KG1 (cell line): ENCODE results near the gene POLA1.

Source experiments
- DNase-seq: peaks from one replicate; lab custom pipeline; 2025; lab: John Stamatoyannopoulos, UW

POLA1 gene

DNA sequence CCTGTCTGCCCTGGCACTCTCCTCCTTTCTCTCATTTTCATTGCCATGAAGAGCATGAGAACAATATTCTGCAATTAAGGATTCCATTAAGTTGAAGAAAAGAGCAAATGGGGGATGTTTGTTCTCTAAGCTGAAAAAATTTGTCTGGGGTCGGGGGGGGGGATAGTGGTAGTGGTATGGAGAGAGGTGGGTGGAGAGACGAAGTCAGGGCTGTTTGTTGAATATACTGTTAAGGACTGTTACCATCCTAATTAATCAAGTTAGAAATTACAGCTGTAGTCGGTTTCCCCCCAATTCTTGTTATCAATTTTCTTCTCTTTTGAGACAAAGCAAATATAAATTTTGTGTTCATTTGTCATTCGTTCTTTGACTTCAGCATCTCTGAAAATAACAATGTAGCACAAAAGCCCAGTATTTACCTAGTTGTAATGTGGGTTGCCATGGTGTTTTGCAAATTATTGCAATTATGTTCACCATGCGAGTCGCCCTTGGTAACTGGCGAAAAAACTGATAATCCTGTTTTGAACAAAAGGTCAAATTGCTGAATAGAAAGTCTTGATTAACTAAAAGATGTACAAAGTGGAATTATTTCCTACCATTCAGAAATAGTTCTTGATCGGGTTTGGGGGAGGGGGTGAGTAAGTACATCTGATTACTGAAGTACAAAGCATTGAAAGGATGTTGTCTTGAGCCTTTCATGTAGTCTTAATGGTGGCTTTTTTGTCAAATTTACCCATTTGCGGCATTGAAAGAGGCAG is 183.0 kb downstream of the POLA1 start:
- no peak for DNase-seq

DNA sequence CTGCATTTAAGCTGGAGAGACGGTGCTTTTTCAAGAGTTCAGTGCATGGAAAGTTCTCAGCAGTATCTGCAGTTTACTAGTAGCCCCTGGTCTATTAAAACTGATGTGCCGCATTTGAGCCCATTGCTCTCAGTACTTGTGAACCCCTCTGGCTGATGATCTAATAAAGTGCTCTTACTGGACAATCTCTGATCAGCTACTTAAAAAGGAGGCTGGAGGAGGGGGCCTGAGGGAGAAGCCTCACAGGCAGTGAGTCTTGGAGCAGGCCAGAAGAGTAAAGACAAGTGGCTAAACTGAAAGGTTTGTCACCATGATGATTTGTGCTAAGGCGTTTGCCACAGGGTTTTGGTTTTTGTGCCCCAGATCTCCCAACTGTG is 183.6 kb downstream of the POLA1 start:
- no peak for DNase-seq

DNA sequence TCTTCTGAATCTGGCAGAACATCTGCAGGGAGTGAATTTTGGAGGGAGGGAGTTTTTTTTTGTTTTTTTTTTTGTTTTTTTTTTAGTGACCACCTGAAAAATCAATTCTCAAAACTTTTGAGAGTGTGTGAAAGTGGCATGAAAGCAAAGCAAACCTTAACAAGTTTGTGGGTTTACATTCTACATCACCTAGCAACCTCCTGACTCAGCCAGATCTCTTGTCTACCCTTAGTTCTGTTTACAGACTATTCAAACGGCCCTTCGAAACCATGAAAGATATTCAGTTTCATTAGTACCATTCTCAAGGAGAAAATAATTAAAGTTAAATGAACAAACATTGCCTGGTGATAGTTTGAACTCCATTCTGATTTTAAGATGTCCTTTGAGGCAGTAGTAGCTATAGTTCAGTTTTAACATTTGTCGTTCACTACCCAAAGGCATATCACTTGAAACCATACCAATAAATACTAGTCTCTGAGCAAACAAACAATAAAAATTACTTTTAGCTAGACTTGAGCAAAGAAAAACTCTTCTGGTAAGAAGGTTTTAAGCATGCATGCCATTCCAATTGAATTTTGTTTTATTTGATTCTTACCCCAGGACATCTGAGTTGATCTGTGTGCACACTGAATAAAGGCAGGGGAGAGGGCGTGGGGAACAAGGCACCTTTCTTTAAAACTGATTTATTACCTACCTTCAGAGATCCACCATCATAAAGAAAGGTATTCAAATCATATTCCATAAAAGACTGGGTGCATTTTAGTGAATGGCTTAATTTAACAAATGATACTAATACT is 184.3 kb downstream of the POLA1 start:
- DNase-seq: no peak

DNA sequence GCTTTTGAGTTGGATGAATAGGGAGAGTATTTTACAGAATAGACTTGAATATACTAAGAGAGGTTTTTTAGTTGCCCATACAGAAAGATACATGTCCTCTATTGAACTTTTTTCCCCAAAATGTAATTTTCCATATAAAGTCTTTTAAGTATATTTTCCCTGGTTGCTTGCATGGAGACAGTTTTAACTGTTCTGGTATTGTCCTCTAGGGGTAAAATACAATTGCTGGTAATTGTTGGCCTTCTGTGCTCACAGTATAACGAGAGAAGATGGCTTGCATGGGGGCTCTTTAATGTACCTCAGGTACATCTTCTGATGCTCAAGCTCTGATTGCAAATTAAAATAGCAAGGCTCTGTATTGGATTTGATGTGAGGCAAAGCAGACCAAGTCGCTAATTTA is 186.0 kb downstream of the POLA1 start:
- no peak for DNase-seq

GRCh38 chrX:24886916-24887315 is 193.2 kb downstream of the POLA1 start:
- no peak for DNase-seq

- DNase-seq: no peak
Observed at GRCh38 chrX:24890677-24891076, 197.0 kb downstream of the POLA1 start.

- no peak for DNase-seq
Observed at GRCh38 chrX:24899391-24899790, 205.7 kb downstream of the POLA1 start.

DNA sequence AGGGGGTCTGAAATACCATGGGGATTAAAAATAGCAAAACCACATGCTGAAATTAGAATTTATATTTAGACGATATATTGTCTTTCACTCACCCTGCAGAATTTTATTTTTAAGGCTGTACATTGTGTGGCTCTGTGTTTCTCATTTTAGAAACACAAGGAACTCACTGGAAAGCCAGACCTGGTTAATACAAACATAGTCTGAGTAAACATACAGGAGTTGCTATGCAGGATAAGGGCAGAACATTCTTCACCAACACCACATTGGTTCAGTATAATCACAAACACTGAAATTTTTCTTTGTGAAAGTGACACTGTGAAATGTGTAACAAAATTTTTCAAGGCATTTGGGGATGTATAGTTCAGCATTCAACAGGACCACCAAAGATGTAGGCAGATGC is 206.5 kb downstream of the POLA1 start:
- no peak for DNase-seq

DNA sequence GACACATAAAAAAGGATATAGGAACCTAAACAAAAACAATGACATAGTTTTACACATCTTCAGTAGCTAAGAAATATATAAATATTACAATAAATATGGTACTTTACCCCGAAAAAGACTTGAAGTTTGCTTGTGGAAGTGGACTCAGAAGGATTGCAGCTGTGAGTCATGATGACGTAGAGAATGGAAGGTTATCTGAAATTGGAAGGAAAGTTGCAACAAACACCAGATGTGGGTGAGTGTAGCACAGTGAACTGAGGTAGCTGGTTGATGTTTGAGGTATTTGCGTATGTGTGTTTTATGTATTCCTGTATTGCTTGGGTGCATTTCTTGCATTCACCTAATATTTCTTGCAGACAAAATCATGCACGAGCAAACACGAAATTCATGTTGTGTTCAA is 209.1 kb downstream of the POLA1 start:
- DNase-seq: no peak

DNA sequence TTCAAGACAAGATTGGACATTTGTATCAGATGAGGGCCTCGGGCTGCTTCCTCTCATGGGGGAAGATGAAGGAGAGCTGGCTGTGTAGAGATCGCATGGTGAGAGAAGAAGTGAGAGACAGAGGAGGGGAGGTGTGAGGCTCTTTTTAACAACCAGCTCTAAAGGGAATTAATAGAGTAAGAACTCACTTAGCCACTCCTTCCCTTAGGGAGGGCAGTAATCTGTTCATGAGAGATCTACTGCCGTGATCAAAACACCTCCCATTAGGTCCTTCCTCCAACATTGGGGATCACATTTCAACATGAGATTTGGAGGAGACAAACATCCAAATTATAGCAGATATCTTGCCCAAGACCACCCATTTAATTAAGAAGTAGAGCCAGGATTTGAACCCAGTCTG is 225.0 kb downstream of the POLA1 start:
- no peak for DNase-seq

DNA sequence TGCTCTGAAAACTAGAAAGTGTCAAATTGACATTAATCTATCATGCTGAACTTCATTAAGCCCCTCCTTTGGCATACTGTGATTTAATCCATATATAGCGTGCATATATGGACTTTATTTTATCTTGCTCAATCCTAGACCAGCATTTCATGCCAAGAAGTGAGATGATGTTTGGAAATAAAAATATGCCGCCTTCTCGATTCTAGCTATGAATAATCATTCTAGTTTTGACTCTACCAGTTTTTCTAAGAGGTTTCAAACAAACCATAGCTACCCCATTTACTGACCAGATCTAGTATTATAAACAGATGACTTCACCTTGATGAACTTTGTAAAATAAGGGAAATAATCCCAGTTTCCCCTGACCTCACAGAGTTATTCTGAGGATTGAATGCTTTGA is 227.1 kb downstream of the POLA1 start:
- no peak for DNase-seq

GRCh38 chrX:24925430-24925829 is 231.7 kb downstream of the POLA1 start:
- DNase-seq: no peak

GRCh38 chrX:24927372-24927771 is 233.7 kb downstream of the POLA1 start:
- DNase-seq: no peak

DNA sequence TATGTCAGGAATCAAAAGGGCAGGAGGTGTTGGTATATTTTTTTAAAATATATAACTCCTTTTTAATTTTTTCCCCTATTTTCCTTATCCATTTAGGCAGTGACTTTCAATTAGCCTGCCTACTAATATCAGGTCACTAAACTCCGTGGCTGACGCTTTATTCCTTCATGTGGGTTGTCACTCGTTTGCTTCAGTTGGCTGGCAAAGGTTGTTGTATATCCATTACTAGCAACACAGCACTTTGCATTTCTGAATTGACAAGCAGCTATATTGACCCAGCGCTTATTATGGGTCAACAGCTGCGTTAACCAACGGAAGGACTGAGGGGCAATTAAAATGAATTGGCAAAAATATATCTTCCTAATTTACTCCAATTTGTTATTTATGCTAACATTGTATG is 234.4 kb downstream of the POLA1 start:
- no peak for DNase-seq

DNA sequence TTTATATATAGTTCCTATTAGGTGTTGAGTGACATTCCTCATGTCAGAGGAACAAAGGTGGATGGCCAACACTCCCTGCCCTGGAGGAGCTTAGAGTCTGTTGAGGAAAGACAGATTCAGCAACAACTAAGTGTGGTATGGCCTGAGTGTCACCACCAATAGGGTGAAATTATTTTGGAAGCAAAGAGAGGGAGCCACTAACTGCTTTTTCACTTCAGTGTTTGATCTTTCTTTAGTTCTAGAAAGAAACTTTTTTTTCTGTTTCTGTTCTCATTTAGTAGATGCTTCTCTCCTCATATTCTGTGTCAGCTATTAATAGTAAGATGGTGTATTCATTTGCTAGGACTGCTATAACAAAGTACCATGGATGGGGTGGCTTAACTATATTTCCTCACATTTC is 240.6 kb downstream of the POLA1 start:
- DNase-seq: no peak

DNA sequence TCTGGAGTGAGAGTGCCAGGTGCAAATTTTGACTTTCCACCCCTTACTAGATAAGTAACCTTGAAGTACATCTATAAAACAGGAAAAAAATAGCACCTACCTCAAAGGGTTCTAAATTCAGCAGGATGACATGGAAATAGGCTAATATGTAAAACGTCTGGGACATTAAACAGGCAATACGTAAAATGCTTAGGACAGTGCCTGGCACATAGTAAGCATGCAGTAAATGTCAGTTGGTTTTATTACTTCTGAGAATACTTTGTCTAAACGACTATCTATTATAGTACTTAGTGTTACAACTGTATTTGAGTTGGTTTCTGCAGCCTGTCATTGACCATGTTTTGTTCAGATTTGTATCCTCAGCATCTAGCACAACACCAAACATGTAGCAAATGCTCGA is 251.3 kb downstream of the POLA1 start:
- no peak for DNase-seq

DNA sequence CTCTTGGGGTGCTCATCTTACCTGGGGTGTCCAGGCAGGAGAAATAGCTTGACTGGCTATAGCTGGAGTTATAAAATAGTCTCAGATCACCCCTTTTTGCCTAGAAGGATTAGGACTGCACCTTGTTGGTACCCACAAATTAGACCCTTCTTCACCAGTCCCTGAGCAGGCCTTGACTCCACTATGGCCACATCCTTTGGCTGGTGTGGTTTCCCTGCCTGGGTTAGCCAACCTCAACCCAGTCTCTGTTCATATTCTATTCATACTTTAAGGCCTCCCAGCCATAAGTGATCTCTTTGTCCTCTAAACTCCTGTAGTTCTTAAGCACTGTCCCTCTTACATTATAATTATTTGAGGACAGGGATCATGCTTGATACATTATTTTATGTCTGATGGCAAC is 252.7 kb downstream of the POLA1 start:
- DNase-seq: no peak

DNA sequence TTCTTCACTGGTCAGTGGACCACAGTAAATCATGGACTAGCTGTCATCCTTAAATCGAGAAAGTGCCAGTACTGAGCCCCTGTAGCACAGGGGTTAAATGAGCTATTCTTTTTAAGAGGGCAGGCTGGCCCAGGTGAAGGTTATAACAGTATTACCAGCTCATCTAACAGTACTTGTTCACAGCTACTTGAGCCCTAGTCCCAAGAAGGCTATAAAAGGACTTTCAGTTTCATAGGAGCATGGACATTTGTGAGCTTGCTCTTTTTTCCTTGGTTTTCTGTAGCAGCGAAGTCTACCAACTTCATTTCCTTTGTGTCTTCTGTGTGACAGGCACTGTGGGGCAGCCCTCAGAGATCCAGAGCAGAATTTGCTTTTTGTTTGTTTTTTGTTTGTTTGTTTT is 261.0 kb downstream of the POLA1 start:
- no peak for DNase-seq

DNA sequence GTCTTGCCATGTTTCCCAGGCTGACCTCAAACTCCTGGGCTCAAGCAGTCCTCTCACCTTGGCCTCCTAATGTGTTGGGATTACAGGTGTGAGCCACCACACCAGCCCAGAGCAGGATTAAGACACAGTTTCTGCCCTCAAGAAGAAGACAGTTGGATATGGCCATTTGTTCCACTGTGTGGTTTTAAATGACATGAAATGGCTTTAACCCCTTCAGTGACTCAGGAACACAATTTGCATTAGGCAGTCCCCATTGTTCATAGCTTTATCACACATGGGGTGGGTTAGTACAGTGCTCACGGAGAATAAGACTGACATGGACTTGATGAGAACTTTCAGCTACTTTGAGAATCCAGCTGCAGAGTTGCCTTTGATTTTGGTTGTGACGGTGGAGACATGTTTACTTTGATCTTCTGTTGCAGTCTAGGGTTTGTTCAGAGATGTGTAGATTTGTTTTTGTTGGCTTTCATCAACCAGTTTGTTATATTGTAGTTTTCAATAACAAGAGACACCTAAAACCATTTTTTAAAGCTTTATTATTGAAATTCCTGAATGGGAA is 261.7 kb downstream of the POLA1 start:
- DNase-seq: no peak

DNA sequence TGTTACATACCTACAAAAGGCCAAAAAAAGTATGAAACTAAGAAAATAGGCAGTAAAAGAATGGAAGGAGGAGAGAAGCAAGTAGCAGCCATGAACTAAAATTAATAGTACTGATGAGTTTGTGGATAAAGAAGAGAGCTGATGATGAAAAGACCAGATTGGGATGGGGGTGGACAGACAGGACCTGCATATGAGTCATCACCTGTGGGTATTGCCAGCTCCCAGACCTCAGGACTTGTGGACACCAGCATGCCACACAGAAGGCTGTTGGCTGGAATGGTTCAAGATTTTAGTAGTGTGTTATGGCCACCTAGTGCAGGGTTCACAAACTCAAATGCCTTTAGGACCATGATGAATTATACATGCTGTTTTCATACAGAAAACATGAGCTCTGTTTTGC is 263.1 kb downstream of the POLA1 start:
- no peak for DNase-seq

GRCh38 chrX:24961809-24962208 is 268.1 kb downstream of the POLA1 start:
- DNase-seq: no peak

DNA sequence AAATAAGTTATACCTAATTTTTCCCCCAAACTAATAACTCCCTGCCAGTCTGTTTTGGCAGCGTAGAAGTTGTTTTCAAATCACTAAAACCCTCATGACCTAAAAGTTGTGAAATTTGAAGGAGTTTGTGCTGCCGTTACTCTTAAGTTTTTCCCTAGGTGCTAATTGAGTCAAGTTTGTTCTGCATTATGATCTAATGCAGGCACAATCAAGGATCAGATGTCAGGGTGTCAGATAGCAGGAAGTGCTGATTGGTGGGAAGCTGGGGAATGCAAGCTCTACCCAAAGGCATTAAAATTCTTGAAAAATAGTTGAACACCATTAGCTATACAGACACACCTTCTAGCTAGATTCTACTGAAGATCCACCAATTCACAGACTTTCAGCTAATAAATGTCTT is 270.1 kb downstream of the POLA1 start:
- no peak for DNase-seq

DNA sequence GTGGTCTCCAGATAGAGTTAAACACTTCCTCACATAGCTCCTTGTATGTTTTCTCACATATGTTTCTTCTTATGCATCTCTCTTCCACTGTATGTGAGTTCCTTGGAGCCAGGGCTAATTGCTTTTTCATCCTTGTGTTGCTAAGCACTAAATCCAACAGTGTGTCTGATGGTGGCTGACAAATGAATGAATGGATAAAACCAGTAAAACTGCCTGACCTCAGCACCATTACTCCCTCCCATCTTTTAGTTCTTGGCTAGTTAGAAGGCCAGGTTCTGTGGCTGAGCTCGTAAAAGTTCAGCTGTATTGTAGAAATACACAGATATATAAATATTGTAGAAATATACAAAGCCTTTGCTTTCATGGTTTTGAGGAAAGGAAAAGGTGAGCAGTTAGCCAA is 271.7 kb downstream of the POLA1 start:
- DNase-seq: no peak
